Activated naive CD4-positive, alpha-beta T cell treated with anti-CD3 and anti-CD28 coated beads for 36 hours (primary cell): Measurements from ENCODE around the gene DERL3. TPM values are rescaled to one million over a fixed set of nuclear protein-coding genes. Genes with fewer than 3 reads are reported as not detected.

Experiments
- CTCF ChIA-PET: fragments of 350-600 bp; sonication (Branson Sonifier 250); formaldehyde crosslinking; loops from one replicate; lab custom pipeline; 2021; ENCODE audit warnings: antibody characterized with exemption; lab: Charles Lee
- DNase-seq: peaks from one replicate; pipeline ENCODE4 v3.0.0-alpha.2; 2020
- H3K27ac Mint-ChIP-seq: one replicate; pipeline ENCODE4 v1.8.0; 2021; ENCODE audit warnings: mild to moderate bottlenecking, mixed read lengths
- H3K27me3 Mint-ChIP-seq: one replicate; pipeline ENCODE4 v1.8.0; 2021; ENCODE audit warnings: low read depth, mixed read lengths
- H3K36me3 Mint-ChIP-seq: one replicate; pipeline ENCODE4 v1.8.0; 2021; ENCODE audit warnings: low read depth, mixed read lengths
- H3K4me1 Mint-ChIP-seq: one replicate; pipeline ENCODE4 v1.8.0; 2021; ENCODE audit warnings: low read depth, mixed read lengths
- H3K4me3 Mint-ChIP-seq: one replicate; pipeline ENCODE4 v1.8.0; 2021; ENCODE audit warnings: mild to moderate bottlenecking, moderate library complexity, mixed read lengths
- H3K9me3 Mint-ChIP-seq: one replicate; pipeline ENCODE4 v1.8.0; 2021; ENCODE audit warnings: mixed read lengths
- intact Hi-C: fragments of 100-400 bp; cut with micrococcal nuclease; formaldehyde crosslinking; loops from one replicate; pipeline ENCODE4 v1.15.1; 2023
- total RNA-seq, 2 experiments: library from RNA; stranded (reverse); gene quantifications; one replicate each; pipeline ENCODE4 v1.2.3, GENCODE V29; 2021

DERL3 gene
- total RNA-seq, 2 experiments from 2014 or later: 7.3 to 7.5 TPM

DNA sequence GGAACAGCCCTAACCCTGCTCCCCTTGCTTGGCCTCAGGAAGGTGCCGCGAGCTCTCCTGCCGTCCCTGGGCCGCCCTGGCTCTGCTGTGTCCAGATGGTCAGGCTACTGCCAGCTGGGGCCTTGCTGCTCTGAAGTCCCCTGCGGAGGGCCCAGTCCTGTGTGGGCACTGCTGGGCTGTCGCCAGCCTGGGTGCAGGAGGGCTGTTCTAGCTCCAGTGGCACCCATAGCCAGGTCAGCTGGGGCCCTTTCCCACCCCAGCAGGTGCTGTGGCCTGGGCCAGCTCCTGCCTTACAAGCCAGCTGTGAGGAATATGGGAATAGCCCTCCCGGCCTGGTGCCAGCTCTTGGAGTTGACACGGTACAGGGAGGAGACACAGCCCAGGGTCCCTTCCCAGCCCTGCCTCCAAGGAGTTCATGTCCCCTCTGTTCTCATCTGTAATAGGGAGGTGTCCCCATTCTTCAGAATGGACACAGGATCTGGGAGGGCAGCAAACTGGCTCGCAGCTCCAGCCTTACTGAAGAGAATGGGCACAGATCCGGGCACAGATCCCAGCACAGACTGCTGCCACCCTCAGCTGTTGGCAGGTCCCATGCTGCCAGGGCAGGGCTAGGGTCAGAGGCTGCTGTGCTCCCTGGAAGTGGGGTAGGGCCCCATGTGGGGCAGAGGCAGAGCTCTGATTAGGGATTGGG is 3.9 kb downstream of the DERL3 start:
- intact Hi-C loops: no loop called here
- peaks cover 3% of the 10 kb centered on the region for H3K27me3 Mint-ChIP-seq
- H3K9me3 Mint-ChIP-seq: no peaks in the 10 kb centered on the region
- H3K4me1 Mint-ChIP-seq: peaks cover 16% of the 10 kb centered on the region
- no peak overlapping the region for H3K27ac Mint-ChIP-seq
- peaks cover 2% of the 10 kb centered on the region for H3K36me3 Mint-ChIP-seq
- CTCF ChIA-PET: interaction anchor here (0.6 to 2.8 kb wide), 3 partner anchors 11 to 244 kb away, joined by 3 to 8 read pairs (median 4); no protein-coding TSS in a partner anchor
- no peak for DNase-seq
- no peak overlapping the region for H3K4me3 Mint-ChIP-seq

- Mint-ChIP-seq H3K27me3 (peaks cover 3% of the 10 kb centered on the region), H3K4me3 (no peak overlapping the region), H3K4me1 (peaks cover 15% of the 10 kb centered on the region), H3K9me3 (no peaks in the 10 kb centered on the region), H3K27ac (no peak overlapping the region), H3K36me3 (peaks cover 2% of the 10 kb centered on the region)
- CTCF ChIA-PET: interaction anchor here (2.8 kb wide), 1 partner anchor 12 kb away, joined by 8 read pairs; no protein-coding TSS in a partner anchor
- intact Hi-C loops: no loop called here
- DNase-seq: no peak
Observed at GRCh38 chr22:23834406-23834792, 4.4 kb downstream of the DERL3 start.

GRCh38 chr22:23833911-23834317 is 4.9 kb downstream of the DERL3 start:
- Mint-ChIP-seq H3K27ac (no peak overlapping the region), H3K9me3 (no peaks in the 10 kb centered on the region), H3K4me1 (peaks cover 11% of the 10 kb centered on the region), H3K27me3 (peaks cover under 1% of the 10 kb centered on the region), H3K4me3 (no peak overlapping the region), H3K36me3 (peaks cover 2% of the 10 kb centered on the region)
- intact Hi-C loops: no loop called here
- CTCF ChIA-PET: no interaction called here
- no peak for DNase-seq

GRCh38 chr22:23833017-23833751 is 5.6 kb downstream of the DERL3 start:
- Mint-ChIP-seq H3K27me3 (no peaks in the 10 kb centered on the region), H3K27ac (no peak overlapping the region), H3K4me1 (peaks cover 7% of the 10 kb centered on the region), H3K4me3 (no peak overlapping the region), H3K36me3 (peaks cover 2% of the 10 kb centered on the region), H3K9me3 (no peaks in the 10 kb centered on the region)
- no peak for DNase-seq
- CTCF ChIA-PET: no interaction called here
- intact Hi-C loops: no loop called here

DNA sequence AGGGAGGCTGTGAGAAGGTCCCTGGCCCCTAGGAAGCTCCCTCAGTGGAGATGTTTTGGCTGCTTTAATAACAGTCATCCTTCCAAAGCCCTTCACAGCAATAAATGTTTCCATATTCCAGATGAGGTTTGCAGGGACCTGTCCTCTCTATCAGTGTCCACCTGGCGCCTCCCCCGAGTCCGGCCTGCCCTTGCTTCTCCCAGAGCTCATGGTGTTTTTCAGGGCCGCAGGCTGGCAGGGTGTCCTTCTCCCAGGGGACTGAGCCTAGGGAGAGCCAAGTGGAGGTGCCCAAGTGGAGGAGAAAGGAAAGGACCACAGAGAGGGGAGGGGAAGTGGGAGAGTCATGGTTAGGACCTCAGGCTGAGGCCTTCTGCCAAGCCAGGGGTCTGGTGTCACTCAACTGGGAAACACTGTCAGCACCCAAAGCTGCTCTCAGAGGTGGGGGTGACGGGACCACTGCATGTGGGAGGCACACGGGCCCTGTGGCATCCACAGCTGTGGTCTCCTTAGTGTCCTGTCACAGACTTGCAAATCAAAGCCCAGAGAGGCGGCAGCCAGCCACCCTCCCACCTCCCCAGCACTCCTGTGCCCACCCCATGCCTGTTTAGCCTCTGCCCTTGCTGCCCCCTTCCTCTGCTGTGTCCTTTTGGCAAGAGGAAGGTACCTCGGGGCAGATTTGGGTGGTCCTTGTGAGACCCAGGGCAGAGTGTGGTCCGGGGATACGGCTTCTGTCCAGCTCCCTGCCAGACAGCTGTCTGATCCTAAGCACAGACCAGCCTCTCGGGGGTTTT is 6.4 kb downstream of the DERL3 start:
- no peaks in the 10 kb centered on the region for H3K27me3 Mint-ChIP-seq
- peaks cover 2% of the 10 kb centered on the region for H3K4me1 Mint-ChIP-seq
- no peak for DNase-seq
- peaks cover 2% of the 10 kb centered on the region for H3K36me3 Mint-ChIP-seq
- no peak overlapping the region for H3K4me3 Mint-ChIP-seq
- intact Hi-C loops: no loop called here
- H3K9me3 Mint-ChIP-seq: no peaks in the 10 kb centered on the region
- CTCF ChIA-PET: no interaction called here
- no peak overlapping the region for H3K27ac Mint-ChIP-seq

- CTCF ChIA-PET: interaction anchor here (0.6 kb wide), 1 partner anchor 18 kb away, joined by 3 read pairs; no protein-coding TSS in a partner anchor
- H3K4me3 Mint-ChIP-seq: no peak overlapping the region
Observed at GRCh38 chr22:23831781-23832180, 7.0 kb downstream of the DERL3 start.

DNA sequence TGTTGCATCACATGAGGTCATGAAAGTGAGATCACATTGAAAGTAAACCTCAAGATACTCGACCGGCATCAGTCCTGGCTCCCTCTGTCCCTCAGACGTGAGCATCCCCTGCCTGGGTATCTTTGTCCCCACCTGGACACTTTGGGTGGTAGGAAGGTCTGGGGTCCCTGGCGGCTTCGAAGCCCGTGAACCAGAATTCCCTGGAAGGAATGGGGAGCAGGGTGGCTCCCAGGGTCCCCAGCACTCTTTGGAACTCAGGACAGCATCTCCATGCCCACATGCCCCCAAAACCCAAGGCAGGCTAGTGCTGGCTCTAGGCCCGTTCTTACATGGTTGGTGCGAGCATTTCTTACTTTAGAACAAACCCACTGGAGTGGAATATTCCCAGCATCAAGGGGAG is 7.5 kb downstream of the DERL3 start:
- no peak overlapping the region for H3K4me3 Mint-ChIP-seq
- no peak overlapping the region for H3K27ac Mint-ChIP-seq
- intact Hi-C loops: no loop called here
- CTCF ChIA-PET: interaction anchor here (0.6 kb wide), 1 partner anchor 18 kb away, joined by 3 read pairs; no protein-coding TSS in a partner anchor
- DNase-seq: no peak
- no peaks in the 10 kb centered on the region for H3K9me3 Mint-ChIP-seq
- peaks cover 6% of the 10 kb centered on the region for H3K36me3 Mint-ChIP-seq
- H3K4me1 Mint-ChIP-seq: peaks cover 2% of the 10 kb centered on the region
- no peaks in the 10 kb centered on the region for H3K27me3 Mint-ChIP-seq

More at GRCh38 chr22:23831781-23832180, 7.0 kb downstream of the DERL3 start:
- Mint-ChIP-seq H3K36me3 (peaks cover 3% of the 10 kb centered on the region), H3K27me3 (no peaks in the 10 kb centered on the region), H3K9me3 (no peaks in the 10 kb centered on the region), H3K4me1 (no peaks in the 10 kb centered on the region), H3K27ac (no peak overlapping the region)
- no peak for DNase-seq
- intact Hi-C loops: no loop called here

- Mint-ChIP-seq H3K27me3 (no peaks in the 10 kb centered on the region), H3K36me3 (peaks cover 10% of the 10 kb centered on the region), H3K4me1 (peaks cover 4% of the 10 kb centered on the region), H3K9me3 (no peaks in the 10 kb centered on the region), H3K4me3 (no peak overlapping the region), H3K27ac (no peak overlapping the region)
- no peak for DNase-seq
- CTCF ChIA-PET: no interaction called here
- intact Hi-C loops: no loop called here
Observed at GRCh38 chr22:23829845-23830372, 8.9 kb downstream of the DERL3 start.

- peaks cover 4% of the 10 kb centered on the region for H3K4me1 Mint-ChIP-seq
- H3K27me3 Mint-ChIP-seq: no peaks in the 10 kb centered on the region
- DNase-seq: no peak
- peaks cover 12% of the 10 kb centered on the region for H3K36me3 Mint-ChIP-seq
- no peak overlapping the region for H3K4me3 Mint-ChIP-seq
- no peak overlapping the region for H3K27ac Mint-ChIP-seq
- intact Hi-C loops: no loop called here
- CTCF ChIA-PET: interaction anchor here (1.1 kb wide), 1 partner anchor 241 kb away, joined by 3 read pairs; no protein-coding TSS in a partner anchor
- H3K9me3 Mint-ChIP-seq: no peaks in the 10 kb centered on the region
Observed at GRCh38 chr22:23828800-23829680, 9.8 kb downstream of the DERL3 start.

GRCh38 chr22:23827351-23827995 is 11.3 kb downstream of the DERL3 start:
- intact Hi-C loops: no loop called here
- peaks cover 4% of the 10 kb centered on the region for H3K4me1 Mint-ChIP-seq
- H3K4me3 Mint-ChIP-seq: no peak overlapping the region
- H3K36me3 Mint-ChIP-seq: peaks cover 24% of the 10 kb centered on the region
- H3K27ac Mint-ChIP-seq: no peak overlapping the region
- CTCF ChIA-PET: interaction anchor here (1.1 kb wide), 1 partner anchor 239 kb away, joined by 3 read pairs; no protein-coding TSS in a partner anchor
- no peak for DNase-seq
- no peaks in the 10 kb centered on the region for H3K27me3 Mint-ChIP-seq
- H3K9me3 Mint-ChIP-seq: no peaks in the 10 kb centered on the region
